Activated CD8-positive, alpha-beta T cell treated with anti-CD3 and anti-CD28 coated beads for 36 hours (primary cell): Measurements from ENCODE around the gene ALPI. TPM values are rescaled to one million over a fixed set of nuclear protein-coding genes. Genes with fewer than 3 reads are reported as not detected.

Experiments used
- ATAC-seq: fragments of 200-7000 bp; cut with Tn5 transposase; one replicate; pipeline ENCODE4 v1.10.0; 2021; ENCODE audit warnings: mild to moderate bottlenecking, moderate library complexity
- CTCF ChIA-PET: fragments of 350-600 bp; sonication (Branson Sonifier 250); formaldehyde crosslinking; loops from one replicate; lab custom pipeline; 2021; ENCODE audit warnings: antibody characterized with exemption; lab: Charles Lee
- POLR2A ChIA-PET: fragments of 350-600 bp; sonication (Branson Sonifier 250); formaldehyde crosslinking; loops from one replicate; lab custom pipeline; 2021; ENCODE audit warnings: antibody characterized with exemption; lab: Charles Lee
- DNase-seq: peaks from one replicate; pipeline ENCODE4 v3.0.0-alpha.2; 2020
- H3K27ac Mint-ChIP-seq: one replicate; pipeline ENCODE4 v1.8.0; 2021; ENCODE audit warnings: mild to moderate bottlenecking, mixed read lengths
- H3K27me3 Mint-ChIP-seq: one replicate; pipeline ENCODE4 v1.8.0; 2021; ENCODE audit warnings: mixed read lengths
- H3K36me3 Mint-ChIP-seq: one replicate; pipeline ENCODE4 v1.8.0; 2021; ENCODE audit warnings: low read depth, mixed read lengths
- H3K4me1 Mint-ChIP-seq: one replicate; pipeline ENCODE4 v1.8.0; 2021; ENCODE audit warnings: low read depth, mixed read lengths
- H3K4me3 Mint-ChIP-seq: one replicate; pipeline ENCODE4 v1.8.0; 2021; ENCODE audit warnings: mild to moderate bottlenecking, moderate library complexity, mixed read lengths
- H3K9me3 Mint-ChIP-seq: one replicate; pipeline ENCODE4 v1.8.0; 2021; ENCODE audit warnings: mixed read lengths
- CTCF ChIP-seq: fragments of 200-600 bp; IDR thresholded peaks from one replicate; pipeline ENCODE4 v1.8.0; 2022; ENCODE audit warnings: antibody characterized with exemption, mild to moderate bottlenecking
- intact Hi-C: fragments of 100-400 bp; cut with micrococcal nuclease; formaldehyde crosslinking; loops from one replicate; pipeline ENCODE4 v1.10.0; 2022
- total RNA-seq, 2 experiments: library from RNA; stranded (reverse); gene quantifications; one replicate each; pipeline ENCODE4 v1.2.3, GENCODE V29; 2021

ALPI gene
- total RNA-seq, 2 experiments from 2014 or later: not detected

- H3K4me3 Mint-ChIP-seq: no peak overlapping the region
- POLR2A ChIA-PET: no interaction called here
- no peaks in the 10 kb centered on the region for H3K36me3 Mint-ChIP-seq
These were observed 10.3 kb downstream of the ALPI start for GRCh38 chr2:232466221-232466620.

GRCh38 chr2:232473467-232473890 is 17.5 kb downstream of the ALPI start:
- no peaks in the 10 kb centered on the region for H3K4me1 Mint-ChIP-seq
- H3K4me3 Mint-ChIP-seq: no peak overlapping the region
- no peaks in the 10 kb centered on the region for H3K36me3 Mint-ChIP-seq
- ChIA-PET CTCF (interaction anchor here (1.0 to 1.4 kb wide), 2 partner anchors 8 to 49 kb away, joined by 3 to 4 read pairs; no protein-coding TSS in a partner anchor), POLR2A (interaction anchor here (1.5 kb wide), 1 partner anchor 44 kb away, joined by 4 read pairs; no protein-coding TSS in a partner anchor)
- TF ChIP-seq CTCF: no peak
- intact Hi-C loops: no loop called here
- no peak overlapping the region for H3K27ac Mint-ChIP-seq
- DNase-seq: no peak
- H3K9me3 Mint-ChIP-seq: peaks cover 13% of the 10 kb centered on the region
- H3K27me3 Mint-ChIP-seq: peaks cover 35% of the 10 kb centered on the region
- ATAC-seq: no peak

More at GRCh38 chr2:232466221-232466620, 10.3 kb downstream of the ALPI start:
- ATAC-seq: no peak
- CTCF ChIA-PET: interaction anchor here (0.6 kb wide), 1 partner anchor 19 kb away, joined by 3 read pairs; no protein-coding TSS in a partner anchor
- intact Hi-C loops: no loop called here
- no peak for DNase-seq
- Mint-ChIP-seq H3K4me1 (no peaks in the 10 kb centered on the region), H3K9me3 (no peaks in the 10 kb centered on the region), H3K27ac (no peak overlapping the region), H3K27me3 (peaks cover 15% of the 10 kb centered on the region)
- TF ChIP-seq CTCF: no peak

- H3K27me3 Mint-ChIP-seq: peaks cover 26% of the 10 kb centered on the region
- CTCF ChIA-PET: no interaction called here
These were observed 20.1 kb downstream of the ALPI start for GRCh38 chr2:232476045-232476444.

GRCh38 chr2:232476791-232477190 is 20.8 kb downstream of the ALPI start:
- intact Hi-C loops: no loop called here
- Mint-ChIP-seq H3K4me1 (no peaks in the 10 kb centered on the region), H3K27me3 (peaks cover 21% of the 10 kb centered on the region), H3K4me3 (no peak overlapping the region), H3K9me3 (peaks cover 10% of the 10 kb centered on the region), H3K27ac (no peak overlapping the region), H3K36me3 (no peaks in the 10 kb centered on the region)
- ChIA-PET CTCF (interaction anchor here (0.8 to 1.0 kb wide), 2 partner anchors 46 to 576 kb away, joined by 3 to 4 read pairs; no protein-coding TSS in a partner anchor), POLR2A (interaction anchor here (1.3 kb wide), 1 partner anchor 14 kb away, joined by 3 read pairs; no protein-coding TSS in a partner anchor)
- TF ChIP-seq CTCF: no peak
- DNase-seq (no peak), ATAC-seq (no peak)

More at GRCh38 chr2:232476045-232476444, 20.1 kb downstream of the ALPI start:
- POLR2A ChIA-PET: no interaction called here
- Mint-ChIP-seq H3K4me3 (no peak overlapping the region), H3K27ac (no peak overlapping the region), H3K36me3 (no peaks in the 10 kb centered on the region), H3K9me3 (peaks cover 13% of the 10 kb centered on the region), H3K4me1 (no peaks in the 10 kb centered on the region)
- TF ChIP-seq CTCF: no peak
- intact Hi-C loops: no loop called here
- DNase-seq (no peak), ATAC-seq (no peak)

- POLR2A ChIA-PET: interaction anchor here (1.3 kb wide), 1 partner anchor 15 kb away, joined by 3 read pairs; no protein-coding TSS in a partner anchor
- no peak for DNase-seq
- ATAC-seq: no peak
- intact Hi-C loops: no loop called here
- Mint-ChIP-seq H3K9me3 (peaks cover 1% of the 10 kb centered on the region), H3K27me3 (peaks cover 12% of the 10 kb centered on the region), H3K27ac (no peak overlapping the region), H3K4me1 (no peaks in the 10 kb centered on the region), H3K36me3 (no peaks in the 10 kb centered on the region), H3K4me3 (no peak overlapping the region)
- CTCF ChIA-PET: no interaction called here
- TF ChIP-seq CTCF: no peak
These were observed 22.0 kb downstream of the ALPI start for GRCh38 chr2:232477751-232478510.
